Nucleus accumbens (tissue), 56 donors: ENCODE data around the gene GNAZ.
"Not testable (repeated sequence)": the region's sequence is repeated elsewhere in the genome, so short reads cannot be mapped to it uniquely, and the experiment has no call there.

Source experiments
- DNase-seq, 56 donors: peaks; one replicate each; lab custom pipeline; 2025; lab: John Stamatoyannopoulos, UW

GNAZ gene

GRCh38 chr22:23127055-23127756 lies 56.9 kb downstream of the GNAZ start:
- DNase-seq: no peak

- DNase-seq: no peak
These were observed 57.5 kb downstream of the GNAZ start for GRCh38 chr22:23127788-23128187.

- peak in 53 of 56 donors; percentile 40 to 91 (median 78) for DNase-seq
These were observed 58.2 kb downstream of the GNAZ start for GRCh38 chr22:23128269-23129108.

- no peak for DNase-seq
These were observed 58.8 kb downstream of the GNAZ start for GRCh38 chr22:23129149-23129548.

- DNase-seq: no peak
These were observed 60.4 kb downstream of the GNAZ start for GRCh38 chr22:23130697-23131096.

GRCh38 chr22:23131931-23132330 lies 61.6 kb downstream of the GNAZ start:
- no peak for DNase-seq

GRCh38 chr22:23132376-23133091 lies 62.2 kb downstream of the GNAZ start:
- no peak for DNase-seq

GRCh38 chr22:23133922-23134321 lies 63.6 kb downstream of the GNAZ start:
- no peak for DNase-seq

GRCh38 chr22:23136991-23137390 lies 66.7 kb downstream of the GNAZ start:
- not testable (repeated sequence) for DNase-seq

- no peak for DNase-seq
These were observed 67.1 kb downstream of the GNAZ start for GRCh38 chr22:23137468-23137867.

- peak in 4 of 56 donors; percentile 7 to 38 (median 12) for DNase-seq
These were observed 67.7 kb downstream of the GNAZ start for GRCh38 chr22:23137905-23138561.

GRCh38 chr22:23138584-23139435 lies 68.5 kb downstream of the GNAZ start:
- no peak for DNase-seq

GRCh38 chr22:23140385-23140784 lies 70.1 kb downstream of the GNAZ start:
- DNase-seq: no peak

- DNase-seq: no peak
These were observed 72.3 kb downstream of the GNAZ start for GRCh38 chr22:23142546-23143105.

- no peak for DNase-seq
These were observed 72.8 kb downstream of the GNAZ start for GRCh38 chr22:23143119-23143518.

- no peak for DNase-seq
These were observed 74.1 kb downstream of the GNAZ start for GRCh38 chr22:23144432-23144831.

- DNase-seq: peak; percentile 50 to 99 (median 93)
These were observed 74.9 kb downstream of the GNAZ start, which contains the start of gene RAB36 for GRCh38 chr22:23144932-23145877. RAB36 (plus strand) TSS chr22:23145477; CDS start chr22:23146617, 1,140 bp downstream.

- no peak for DNase-seq
These were observed 75.7 kb downstream of the GNAZ start for GRCh38 chr22:23145878-23146470.
